Measurements from ENCODE around the gene HPSE2.
A peak's percentile ranks its signal among the peaks of the same experiment; 100 is the strongest.
"Not testable (repeated sequence)": the region's sequence is repeated elsewhere in the genome, so short reads cannot be mapped to it uniquely, and the experiment has no call there.

Gene HPSE2

DNA sequence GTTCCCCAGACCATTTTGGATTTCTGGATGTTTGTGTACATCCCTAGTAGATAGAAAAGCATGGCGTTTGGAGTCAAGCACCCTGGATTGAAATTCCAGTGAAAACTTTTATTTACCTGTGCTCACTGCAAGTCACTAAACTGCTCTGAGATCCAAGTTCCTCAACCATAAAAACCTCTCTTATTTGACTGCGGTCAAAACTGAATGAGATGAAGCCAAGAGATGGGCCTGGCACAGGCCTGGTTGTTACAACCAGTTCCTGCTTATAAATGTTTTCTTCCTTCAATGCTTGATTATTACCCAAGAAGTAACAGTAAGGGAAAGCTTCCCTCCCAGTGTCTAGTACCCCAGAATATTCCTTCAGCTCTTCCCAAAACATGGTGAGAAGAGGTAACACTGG, 718.0 kb downstream of the HPSE2 start:
- DNase-seq (ENCODE audit: low read depth) = peak; percentile 74
- H3K4me3 ChIP-seq (ENCODE audit: low read depth, low read length) = no peak overlapping the region
- TF ChIP-seq CTCF (IDR thresholded peaks at IDR 0.05; ENCODE audit: control insufficient read depth, extremely low read depth, insufficient read depth) = no peak

DNA sequence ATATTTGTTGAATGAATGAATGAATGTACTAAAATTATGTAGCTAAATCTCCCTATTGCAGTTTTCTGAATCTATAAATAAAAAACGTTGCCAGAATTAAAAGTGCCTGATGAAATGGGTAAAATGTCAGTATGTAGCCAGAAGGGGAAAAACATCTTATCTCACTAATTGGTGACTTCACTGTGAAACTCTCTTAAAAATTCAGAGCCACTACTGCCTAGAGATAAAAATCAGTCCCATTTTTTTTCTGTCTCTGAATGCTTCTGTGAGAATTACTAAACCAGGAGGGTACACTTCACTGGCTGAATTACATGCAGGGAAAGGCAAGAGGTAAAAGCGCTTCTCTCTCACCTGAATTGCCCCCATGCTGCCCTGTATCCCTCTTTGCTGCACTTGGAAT, 719.3 kb downstream of the HPSE2 start:
- DNase-seq (ENCODE audit: low read depth) = no peak
- no peak for TF ChIP-seq CTCF (IDR thresholded peaks at IDR 0.05; ENCODE audit: control insufficient read depth, extremely low read depth, insufficient read depth)
- no peak overlapping the region for H3K4me3 ChIP-seq (ENCODE audit: low read depth, low read length)

- H3K4me3 ChIP-seq (ENCODE audit: low read depth, low read length) = no peak overlapping the region
- no peak for TF ChIP-seq CTCF (IDR thresholded peaks at IDR 0.05; ENCODE audit: control insufficient read depth, extremely low read depth, insufficient read depth)
- DNase-seq (ENCODE audit: low read depth) = no peak
These were observed 721.9 kb downstream of the HPSE2 start for GRCh38 chr10:98513704-98514103.

DNA sequence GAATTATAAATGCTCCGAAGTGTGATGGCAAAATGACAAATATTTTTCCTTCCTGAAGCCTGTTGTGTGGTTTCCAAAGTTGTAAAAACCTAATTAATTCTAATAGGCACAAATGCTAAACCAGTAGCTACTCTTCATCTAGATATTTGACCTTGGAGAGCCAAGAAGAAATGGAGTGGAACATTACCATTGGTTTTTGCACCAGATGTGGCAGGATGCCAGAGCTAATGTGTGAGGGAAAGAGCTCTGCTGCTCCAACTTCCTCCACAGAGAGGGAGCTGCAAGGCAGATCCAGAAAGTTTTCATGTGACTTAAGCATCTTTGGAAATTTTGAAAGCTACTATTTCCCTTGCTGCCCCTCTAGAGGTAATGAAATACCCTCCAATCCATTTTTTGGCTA, 723.8 kb downstream of the HPSE2 start:
- no peak for DNase-seq (ENCODE audit: low read depth)
- no peak overlapping the region for H3K4me3 ChIP-seq (ENCODE audit: low read depth, low read length)
- no peak for TF ChIP-seq CTCF (IDR thresholded peaks at IDR 0.05; ENCODE audit: control insufficient read depth, extremely low read depth, insufficient read depth)

GRCh38 chr10:98510412-98510995, 725.1 kb downstream of the HPSE2 start:
- DNase-seq (ENCODE audit: low read depth) = no peak

GRCh38 chr10:98509745-98510144, 725.9 kb downstream of the HPSE2 start:
- no peak for TF ChIP-seq CTCF (IDR thresholded peaks at IDR 0.05; ENCODE audit: control insufficient read depth, extremely low read depth, insufficient read depth)
- no peak overlapping the region for H3K4me3 ChIP-seq (ENCODE audit: low read depth, low read length)
- DNase-seq (ENCODE audit: low read depth) = no peak

More at GRCh38 chr10:98510412-98510995, 725.1 kb downstream of the HPSE2 start:
- no peak overlapping the region for H3K4me3 ChIP-seq (ENCODE audit: low read depth, low read length)
- TF ChIP-seq CTCF (IDR thresholded peaks at IDR 0.05; ENCODE audit: control insufficient read depth, extremely low read depth, insufficient read depth) = no peak

GRCh38 chr10:98502535-98502934, 733.1 kb downstream of the HPSE2 start:
- H3K4me3 ChIP-seq (ENCODE audit: low read depth, low read length); DNase-seq (ENCODE audit: low read depth): not testable (repeated sequence)
